OCI-LY3 (cell line): ENCODE data around the gene NCAN.

Source experiments
- CTCF ChIP-seq: fragments of 200-600, 300-600 bp; sonication (generic); IDR thresholded peaks from 2 replicates; pipeline ENCODE4 v1.5.1; 2014; ENCODE audit warnings: antibody characterized with exemption, low read length, low read depth
- EZH2phosphoT487 ChIP-seq: fragments of 200-600 bp; shearing (Covaris generic); IDR thresholded peaks from 2 replicates; pipeline ENCODE4 v1.6.1; 2018; ENCODE audit warnings: antibody characterized with exemption, mixed run types, low read depth

- TF ChIP-seq CTCF (no peak), EZH2phosphoT487 (no peak)
Observed at GRCh38 chr19:19223636-19224035, 11.9 kb downstream of the NCAN start.
